Activated T-cell treated with anti-CD3 and anti-CD28 coated beads for 4 hours (primary cell): ENCODE data around the gene JAGN1.
"Not testable (repeated sequence)": the region's sequence is repeated elsewhere in the genome, so short reads cannot be mapped to it uniquely, and the experiment has no call there.

Source experiments
- DNase-seq: peaks from one replicate; pipeline ENCODE4 v3.0.0-alpha.2; 2020

The JAGN1 gene

DNA sequence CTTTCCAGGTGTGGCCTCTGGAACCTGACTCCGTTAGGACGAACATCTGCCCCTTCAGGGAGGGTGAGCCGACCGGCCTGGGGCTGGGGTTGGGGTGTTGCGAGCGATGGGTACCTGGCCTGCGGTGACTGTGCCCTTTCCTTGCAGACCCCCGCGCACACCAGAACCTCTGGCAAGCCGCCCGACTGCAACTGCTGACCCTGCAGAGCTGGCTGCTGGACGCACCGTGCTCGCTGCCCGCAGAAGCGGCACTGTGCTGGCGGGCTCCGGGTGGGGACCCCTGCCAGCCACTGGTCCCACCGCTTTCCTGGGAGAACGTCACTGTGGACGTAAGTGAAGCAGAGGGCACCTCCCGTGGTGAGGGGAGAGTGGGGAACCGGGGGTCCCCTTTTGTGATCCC, 37.7 kb downstream of the JAGN1 start:
- DNase-seq = no peak

DNA sequence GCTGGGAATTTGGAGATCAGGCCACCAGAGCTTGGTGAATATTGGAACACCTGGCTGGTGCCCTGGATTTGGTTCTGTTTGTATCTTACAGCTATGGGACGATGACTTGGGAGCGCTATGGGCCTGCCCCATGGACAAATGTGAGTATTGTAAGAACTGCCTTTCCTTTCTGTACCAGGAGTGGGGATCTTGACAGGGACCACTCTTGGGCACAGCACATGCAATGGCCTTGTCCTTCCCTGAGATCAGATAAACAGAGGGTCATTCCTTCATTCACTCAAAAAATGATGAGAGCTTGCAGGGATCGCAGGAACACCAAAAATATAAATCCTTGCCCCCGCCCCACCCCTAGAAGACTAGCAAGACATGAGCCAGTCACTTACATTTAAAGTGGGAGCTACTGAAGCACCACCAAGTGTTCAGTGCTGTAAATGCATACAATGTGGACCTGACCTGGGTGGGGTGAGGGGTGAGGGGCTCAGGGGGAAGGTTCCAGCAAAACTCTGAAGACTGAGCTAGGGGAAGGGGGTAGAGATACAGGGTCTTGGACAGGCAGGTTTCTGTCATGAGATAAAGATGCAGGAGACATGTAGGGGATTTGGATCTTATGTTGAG, 40.5 kb downstream of the JAGN1 start:
- DNase-seq = no peak

DNA sequence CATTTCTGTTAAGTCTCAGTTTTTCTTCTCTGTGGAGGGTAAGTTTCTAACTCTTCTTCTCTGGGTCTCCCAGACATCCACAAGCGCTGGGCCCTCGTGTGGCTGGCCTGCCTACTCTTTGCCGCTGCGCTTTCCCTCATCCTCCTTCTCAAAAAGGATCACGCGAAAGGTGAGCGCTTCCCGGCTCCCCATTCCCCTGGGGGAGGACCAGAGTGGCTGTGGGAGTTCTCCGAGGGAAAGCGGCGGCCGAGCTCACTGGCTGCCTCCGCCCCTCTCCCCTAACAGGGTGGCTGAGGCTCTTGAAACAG, 42.1 kb downstream of the JAGN1 start:
- no peak for DNase-seq

DNA sequence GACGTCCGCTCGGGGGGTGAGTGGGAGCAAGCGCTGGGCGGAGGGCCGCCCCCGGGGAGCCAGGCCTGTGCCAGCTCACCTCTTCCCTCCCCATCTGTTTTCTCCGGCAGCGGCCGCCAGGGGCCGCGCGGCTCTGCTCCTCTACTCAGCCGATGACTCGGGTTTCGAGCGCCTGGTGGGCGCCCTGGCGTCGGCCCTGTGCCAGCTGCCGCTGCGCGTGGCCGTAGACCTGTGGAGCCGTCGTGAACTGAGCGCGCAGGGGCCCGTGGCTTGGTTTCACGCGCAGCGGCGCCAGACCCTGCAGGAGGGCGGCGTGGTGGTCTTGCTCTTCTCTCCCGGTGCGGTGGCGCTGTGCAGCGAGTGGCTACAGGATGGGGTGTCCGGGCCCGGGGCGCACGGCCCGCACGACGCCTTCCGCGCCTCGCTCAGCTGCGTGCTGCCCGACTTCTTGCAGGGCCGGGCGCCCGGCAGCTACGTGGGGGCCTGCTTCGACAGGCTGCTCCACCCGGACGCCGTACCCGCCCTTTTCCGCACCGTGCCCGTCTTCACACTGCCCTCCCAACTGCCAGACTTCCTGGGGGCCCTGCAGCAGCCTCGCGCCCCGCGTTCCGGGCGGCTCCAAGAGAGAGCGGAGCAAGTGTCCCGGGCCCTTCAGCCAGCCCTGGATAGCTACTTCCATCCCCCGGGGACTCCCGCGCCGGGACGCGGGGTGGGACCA, 42.6 kb downstream of the JAGN1 start:
- DNase-seq = peak; percentile 81

DNA sequence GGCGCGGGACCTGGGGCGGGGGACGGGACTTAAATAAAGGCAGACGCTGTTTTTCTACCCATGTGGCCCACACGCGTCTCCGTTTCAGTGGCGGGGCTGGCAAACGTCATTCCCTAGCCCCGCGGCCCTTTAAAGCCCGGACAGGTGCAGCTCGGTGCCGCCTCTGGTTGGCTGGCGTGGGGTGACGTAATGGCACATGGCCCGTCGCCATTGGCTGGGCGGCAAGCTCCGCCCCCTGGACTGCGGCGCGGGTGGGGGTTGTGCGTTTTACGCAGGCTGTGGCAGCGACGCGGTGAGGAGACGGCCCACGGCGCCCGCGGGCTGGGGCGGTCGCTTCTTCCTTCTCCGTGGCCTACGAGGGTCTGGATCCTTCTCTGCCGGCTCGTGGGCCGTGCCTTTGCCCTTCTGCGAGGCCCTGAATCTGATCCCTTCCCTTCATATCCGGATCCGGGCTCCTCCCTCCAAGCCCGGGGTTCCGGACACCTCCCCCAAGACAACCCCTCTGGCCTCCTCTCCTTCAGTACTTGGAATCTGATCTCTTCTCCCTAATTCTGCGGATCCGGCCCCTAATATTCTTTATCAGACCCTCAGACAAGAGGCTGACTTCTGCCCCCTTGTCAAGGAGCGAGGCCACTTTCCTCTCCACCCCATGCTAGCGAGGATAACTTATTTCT, 43.3 kb downstream of the JAGN1 start, which contains the start of gene CRELD1:
CRELD1 (plus strand) TSS at position 274 of the 674 bp plus-strand sequence. CDS start 605 bp downstream, outside the sequence.
- peak; percentile 97 for DNase-seq

DNA sequence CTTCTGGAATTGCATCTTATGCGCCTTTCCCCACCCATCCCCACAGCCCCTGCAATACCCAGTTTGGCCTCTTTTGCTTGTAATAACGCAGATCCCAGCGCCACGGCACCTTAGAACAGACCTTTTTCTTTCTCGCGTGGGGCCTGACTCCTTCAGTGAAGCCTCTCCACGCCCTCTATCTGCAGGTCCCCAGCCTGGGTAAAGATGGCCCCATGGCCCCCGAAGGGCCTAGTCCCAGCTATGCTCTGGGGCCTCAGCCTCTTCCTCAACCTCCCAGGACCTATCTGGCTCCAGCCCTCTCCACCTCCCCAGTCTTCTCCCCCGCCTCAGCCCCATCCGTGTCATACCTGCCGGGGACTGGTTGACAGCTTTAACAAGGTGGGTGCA, 43.8 kb downstream of the JAGN1 start:
- no peak for DNase-seq

DNA sequence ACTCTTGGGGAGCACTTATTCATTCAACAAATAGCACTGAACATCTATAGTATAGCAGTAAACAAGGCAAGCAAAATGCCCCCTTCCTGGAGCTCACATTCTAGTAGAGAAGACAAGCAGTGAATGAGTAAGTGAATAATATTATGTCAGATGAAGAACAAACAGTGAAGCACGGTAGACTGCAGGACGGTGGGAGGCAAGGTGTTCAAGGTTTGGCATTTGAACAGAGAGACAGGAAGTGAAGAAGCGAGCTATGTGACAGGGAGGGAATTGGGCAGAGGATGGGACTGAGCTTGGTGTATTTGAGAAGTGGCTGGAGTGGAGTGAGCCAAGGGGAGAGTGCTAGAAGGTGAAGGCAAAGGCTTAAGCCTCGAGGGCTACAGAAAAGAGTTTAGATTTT, 44.6 kb downstream of the JAGN1 start:
- DNase-seq = no peak

DNA sequence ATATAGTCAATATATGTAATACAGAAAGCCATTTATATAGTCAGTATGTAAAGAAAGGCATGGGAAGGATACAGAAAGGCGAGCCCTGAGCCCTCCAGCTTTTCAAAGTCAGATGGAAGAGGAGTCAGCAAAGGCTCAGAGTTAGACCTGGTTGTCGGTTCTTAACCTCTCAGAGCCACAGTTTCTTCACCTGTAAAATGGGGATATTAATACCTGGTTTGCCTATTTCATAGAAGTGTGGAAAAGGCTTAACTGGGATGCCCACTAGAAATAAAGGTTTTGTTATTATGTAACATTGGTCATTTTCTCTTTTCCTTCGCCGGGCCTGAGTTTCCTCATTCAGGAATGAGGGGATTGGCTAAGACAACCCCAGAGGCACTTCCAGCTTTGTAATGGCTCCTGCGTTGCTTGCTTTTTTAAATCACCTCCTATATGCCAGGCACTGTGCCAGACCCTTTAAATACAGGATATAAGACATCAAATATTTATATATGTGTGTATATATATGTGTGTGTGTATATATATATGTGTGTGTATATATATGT, 45.6 kb downstream of the JAGN1 start:
- no peak for DNase-seq

DNA sequence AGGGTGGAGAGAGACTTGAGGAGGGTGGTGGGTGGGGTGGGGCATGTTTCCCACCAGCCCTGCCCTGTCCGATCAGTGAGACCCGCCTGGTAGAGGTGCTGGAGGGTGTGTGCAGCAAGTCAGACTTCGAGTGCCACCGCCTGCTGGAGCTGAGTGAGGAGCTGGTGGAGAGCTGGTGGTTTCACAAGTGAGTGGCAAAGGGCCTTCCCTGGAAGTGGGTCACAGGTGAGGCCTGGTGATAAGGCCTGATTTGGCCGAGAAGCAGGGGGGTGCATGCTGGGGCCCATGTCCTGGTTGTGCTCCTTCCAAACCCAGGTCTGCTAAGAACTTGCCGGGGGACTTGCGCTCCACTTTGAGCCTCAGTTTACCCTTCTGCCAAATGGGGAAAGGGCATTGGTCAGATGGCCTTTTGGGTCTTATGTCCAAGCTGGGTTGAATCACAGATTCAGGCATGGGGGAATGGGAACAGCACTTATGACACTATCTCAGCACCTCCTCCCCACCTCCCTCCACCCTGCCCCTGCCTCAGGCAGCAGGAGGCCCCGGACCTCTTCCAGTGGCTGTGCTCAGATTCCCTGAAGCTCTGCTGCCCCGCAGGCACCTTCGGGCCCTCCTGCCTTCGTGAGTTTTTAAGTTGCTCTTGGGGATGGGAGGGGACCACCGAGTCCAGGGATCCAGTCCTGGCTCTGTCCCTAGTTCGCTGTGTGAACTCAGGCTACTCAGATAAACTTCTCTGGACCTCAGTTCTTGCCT, 47.3 kb downstream of the JAGN1 start:
- no peak for DNase-seq

DNA sequence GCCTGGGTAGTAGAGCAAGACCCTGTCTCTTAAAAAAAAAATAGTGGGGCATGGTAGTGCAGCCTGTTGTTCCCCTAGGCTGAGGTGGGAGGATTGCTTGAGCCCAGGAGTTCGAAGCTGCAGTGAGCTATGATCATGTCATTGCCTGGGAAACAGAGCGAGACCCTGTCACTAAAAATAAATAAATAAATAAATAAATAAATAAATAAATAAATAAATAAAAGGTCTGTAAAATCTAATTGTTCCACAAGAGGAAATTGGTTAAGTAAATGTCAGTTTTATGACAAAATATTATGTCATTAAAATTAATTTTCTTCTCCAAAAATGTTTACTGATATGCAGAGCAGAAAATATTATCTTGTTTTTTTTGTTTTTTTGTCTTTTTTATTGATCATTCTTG, 48.6 kb downstream of the JAGN1 start:
- DNase-seq = no peak

DNA sequence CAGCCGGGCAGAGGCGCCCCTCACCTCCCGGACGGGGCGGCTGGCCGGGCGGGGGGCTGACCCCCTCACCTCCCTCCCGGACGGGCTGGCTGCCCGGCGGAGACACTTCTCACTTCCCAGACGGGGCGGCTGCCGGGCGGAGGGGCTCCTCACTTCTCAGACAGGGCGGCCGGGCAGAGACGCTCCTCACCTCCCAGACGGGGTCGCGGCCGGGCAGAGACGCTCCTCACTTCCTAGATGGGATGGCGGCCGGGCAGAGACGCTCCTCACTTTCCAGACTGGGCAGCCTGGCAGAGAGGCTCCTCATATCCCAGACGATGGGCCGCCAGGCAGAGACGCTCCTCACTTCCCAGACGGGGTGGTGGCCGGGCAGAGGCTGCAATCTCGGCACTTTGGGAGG, 49.5 kb downstream of the JAGN1 start:
- DNase-seq = not testable (repeated sequence)

DNA sequence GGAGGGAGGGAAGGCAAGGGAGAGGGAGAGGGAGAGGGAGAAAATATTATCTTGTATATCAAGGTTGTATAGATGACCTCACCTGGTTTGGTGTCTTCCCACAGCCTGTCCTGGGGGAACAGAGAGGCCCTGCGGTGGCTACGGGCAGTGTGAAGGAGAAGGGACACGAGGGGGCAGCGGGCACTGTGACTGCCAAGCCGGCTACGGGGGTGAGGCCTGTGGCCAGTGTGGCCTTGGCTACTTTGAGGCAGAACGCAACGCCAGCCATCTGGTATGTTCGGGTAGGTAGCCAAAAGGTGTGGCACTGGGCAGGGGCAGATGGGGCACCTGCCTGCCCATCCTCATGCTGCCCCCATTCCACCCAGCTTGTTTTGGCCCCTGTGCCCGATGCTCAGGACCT, 50.3 kb downstream of the JAGN1 start:
- DNase-seq = no peak

DNA sequence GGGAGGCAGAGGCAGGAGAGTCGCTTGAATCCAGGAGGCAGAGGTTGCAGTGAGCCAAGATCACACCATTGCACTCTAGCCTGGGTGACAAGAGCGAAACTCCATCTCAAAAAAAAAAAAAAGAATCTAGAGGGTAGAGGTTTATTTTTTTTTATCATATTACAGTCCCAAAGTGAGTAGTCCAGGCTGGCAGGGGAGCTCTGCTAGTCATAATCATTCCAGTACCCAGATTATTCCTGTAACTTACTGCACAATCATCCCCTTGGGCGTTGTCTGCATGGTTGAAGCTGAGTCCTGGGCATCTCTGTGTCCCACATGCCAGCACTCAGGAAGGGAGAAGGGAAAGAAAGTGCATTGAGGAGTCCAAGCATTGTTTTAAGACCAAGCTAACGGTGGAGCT, 51.8 kb downstream of the JAGN1 start:
- DNase-seq = no peak

DNA sequence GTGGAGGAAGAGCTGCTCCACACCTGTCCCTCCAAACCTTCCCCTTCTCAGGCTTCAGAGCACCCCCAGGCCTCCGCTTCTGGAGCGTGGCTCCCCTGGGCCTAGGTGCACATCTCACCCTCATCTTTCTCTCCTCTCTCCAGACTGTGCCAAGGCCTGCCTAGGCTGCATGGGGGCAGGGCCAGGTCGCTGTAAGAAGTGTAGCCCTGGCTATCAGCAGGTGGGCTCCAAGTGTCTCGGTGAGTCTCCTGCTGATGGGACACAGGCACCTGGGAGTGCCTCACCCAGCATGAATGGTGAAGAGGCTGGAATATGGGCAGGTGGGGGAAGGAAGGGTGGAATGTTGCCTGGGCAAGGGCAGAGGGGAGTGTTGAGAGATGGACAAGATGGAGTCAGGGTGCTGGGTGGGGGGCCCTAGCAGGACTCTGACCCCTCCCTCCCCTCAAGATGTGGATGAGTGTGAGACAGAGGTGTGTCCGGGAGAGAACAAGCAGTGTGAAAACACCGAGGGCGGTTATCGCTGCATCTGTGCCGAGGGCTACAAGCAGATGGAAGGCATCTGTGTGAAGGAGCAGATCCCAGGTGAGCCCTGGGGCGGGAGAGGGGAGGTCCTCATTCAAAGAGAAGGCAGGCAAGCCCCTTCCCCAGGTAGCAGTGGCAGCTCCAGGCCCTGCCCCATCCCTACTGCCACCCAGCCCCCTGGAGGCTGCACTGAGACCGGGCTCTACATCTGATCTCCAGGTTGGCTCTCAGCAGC, 52.7 kb downstream of the JAGN1 start:
- DNase-seq = no peak
